PC-3 (cell line): ENCODE data around the gene ELK1. TPM values are rescaled to one million over a fixed set of nuclear protein-coding genes. Genes with fewer than 3 reads are reported as not detected.
A peak's percentile ranks its signal among the peaks of the same experiment; 100 is the strongest.

ENCODE experiments used
- ATAC-seq: fragments of 200-7000 bp; cut with Tn5 transposase; 2 replicates; pipeline ENCODE4 v1.9.1; 2020; ENCODE audit warnings: mild to moderate bottlenecking, moderate library complexity
- BruUV-seq: library from RNA; stranded (reverse); fragments of 400-500 nt; replicated peaks from 2 replicates; lab custom pipeline; 2021; lab: Mats Ljungman, UMichigan
- CTCF ChIA-PET: fragments of 300-600 bp; sonication (Branson Sonifier 250); formaldehyde crosslinking; loops from one replicate; lab custom pipeline; 2022; ENCODE audit warnings: antibody characterized with exemption; lab: Charles Lee
- POLR2A ChIA-PET: fragments of 300-600 bp; sonication (Branson Sonifier 250); formaldehyde crosslinking; loops from one replicate; lab custom pipeline; 2022; ENCODE audit warnings: antibody characterized with exemption; ENCODE audit not compliant: unreplicated experiment; lab: Charles Lee
- DNase-seq: peaks from one replicate; pipeline ENCODE4 v3.0.0-alpha.2; 2015
- H2AFZ ChIP-seq: fragments of 300-600 bp; sonication (generic); 2 replicates; pipeline ENCODE4 v1.6.0; 2016; ENCODE audit warnings: antibody characterized with exemption, low read length
- H3F3A ChIP-seq: fragments of 300-600 bp; sonication (generic); one replicate; pipeline ENCODE4 v1.6.0; 2017; ENCODE audit warnings: antibody characterized with exemption, low read length, control low read depth, mild to moderate bottlenecking; ENCODE audit not compliant: unreplicated experiment
- H3K27ac ChIP-seq: fragments of 300-600 bp; sonication (generic); 2 replicates; pipeline ENCODE4 v1.5.1; 2016; ENCODE audit warnings: mild to moderate bottlenecking, low read length
- H3K27me3 ChIP-seq: fragments of 300-600 bp; sonication (generic); 2 replicates; pipeline ENCODE4 v1.6.1; 2016; ENCODE audit warnings: low read length, mixed read lengths
- H3K36me3 ChIP-seq: fragments of 300-600 bp; sonication (generic); 2 replicates; pipeline ENCODE4 v1.6.1; 2016; ENCODE audit warnings: low read depth, mixed run types, low read length, mixed read lengths
- H3K4me1 ChIP-seq: fragments of 300-600 bp; sonication (generic); 2 replicates; pipeline ENCODE4 v1.5.1; 2016; ENCODE audit warnings: low read length; ENCODE audit not compliant: insufficient read depth
- H3K4me2 ChIP-seq: fragments of 300-600 bp; sonication (generic); 2 replicates; pipeline ENCODE4 v1.6.0; 2016; ENCODE audit warnings: low read length
- H3K4me3 ChIP-seq: fragments of 300-600 bp; sonication (generic); 2 replicates; pipeline ENCODE4 v1.5.1; 2016; ENCODE audit warnings: mild to moderate bottlenecking, low read length, mixed read lengths
- H3K79me2 ChIP-seq: fragments of 300-600 bp; sonication (generic); 2 replicates; pipeline ENCODE4 v1.6.1; 2017; ENCODE audit warnings: low read length, mixed read lengths
- H3K9ac ChIP-seq: fragments of 300-600 bp; sonication (generic); 2 replicates; pipeline ENCODE4 v1.6.0; 2016; ENCODE audit warnings: mild to moderate bottlenecking, low read length
- H3K9me2 ChIP-seq: fragments of 300-600 bp; sonication (generic); replicated peaks from 2 replicates; pipeline ENCODE4 v1.6.1; 2016; ENCODE audit warnings: mixed run types, low read length, mixed read lengths
- H3K9me3 ChIP-seq: fragments of 300-600 bp; sonication (generic); 2 replicates; pipeline ENCODE4 v1.6.1; 2016; ENCODE audit warnings: low read length, mixed read lengths
- H4K20me1 ChIP-seq: fragments of 300-600 bp; sonication (generic); 2 replicates; pipeline ENCODE4 v1.6.1; 2016; ENCODE audit warnings: low read length, mixed read lengths
- EZH2 ChIP-seq: fragments of 300-600 bp; sonication (generic); IDR thresholded peaks from one replicate; pipeline ENCODE4 v1.6.1; 2017; ENCODE audit warnings: antibody characterized with exemption, mild to moderate bottlenecking, low read length; ENCODE audit not compliant: unreplicated experiment
- EZH2phosphoT487 ChIP-seq: fragments of 300-600 bp; sonication (generic); IDR thresholded peaks from 2 replicates; pipeline ENCODE4 v1.6.1; 2018; ENCODE audit warnings: mild to moderate bottlenecking, antibody characterized with exemption, low read length, borderline replicate concordance
- intact Hi-C: fragments of 100-400 bp; cut with micrococcal nuclease; formaldehyde crosslinking; loops from 2 replicates; pipeline ENCODE4 v1.9.0; 2023
- total RNA-seq: library from RNA; depleted of rRNA; stranded (reverse); fragments of >200 nt; gene quantifications from 2 replicates; pipeline ENCODE4 v1.2.3, GENCODE V29; 2014
- TF ChIP-seq, protein P1 (sequence below): fragments of 300-600 bp; sonication (generic); conservative IDR thresholded peaks from 2 replicates; pipeline ENCODE4 v1.5.1; 2017; ENCODE audit warnings: antibody characterized with exemption, low read depth, mild to moderate bottlenecking, low read length

The ELK1 gene
- total RNA-seq, 1 experiment from 2014 or later: 59.0 TPM

DNA sequence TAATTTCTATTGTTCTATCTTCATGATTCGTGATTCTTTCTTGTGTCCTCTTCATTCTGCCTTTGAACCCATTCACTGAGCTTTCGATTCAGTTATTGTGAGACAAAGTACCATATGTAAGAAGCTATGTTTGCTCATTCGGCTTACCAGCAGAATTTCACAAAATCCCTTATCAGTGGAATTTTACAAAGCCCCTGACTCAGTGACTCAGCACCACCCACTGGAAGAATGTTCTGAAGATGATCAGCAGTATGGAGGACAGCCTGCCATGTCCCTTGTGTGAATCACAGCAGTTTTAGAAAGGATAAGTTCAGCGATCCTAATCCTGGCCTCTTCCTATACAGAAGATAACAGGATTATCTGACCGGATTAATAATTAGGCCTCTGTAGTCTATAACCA lies 14.4 kb upstream of the ELK1 start:
- no peak for ATAC-seq
- Histone ChIP-seq H3K4me3 (no peak overlapping the region), H3K4me2 (no peak overlapping the region), H3K27me3 (no peaks in the 10 kb centered on the region), H3K4me1 (peaks cover 9% of the 10 kb centered on the region), H2AFZ (no peak overlapping the region), H3F3A (no peaks in the 10 kb centered on the region), H3K9me3 (no peaks in the 10 kb centered on the region), H3K79me2 (no peaks in the 10 kb centered on the region), H4K20me1 (no peaks in the 10 kb centered on the region), H3K36me3 (no peaks in the 10 kb centered on the region), H3K27ac (no peak overlapping the region), H3K9ac (no peak overlapping the region), H3K9me2 (no peaks in the 10 kb centered on the region)
- DNase-seq: no peak
- ChIA-PET POLR2A (no interaction called here), CTCF (no interaction called here)
- BruUV-seq: no TSS peak
- intact Hi-C loops: no loop called here
- TF ChIP-seq EZH2phosphoT487 (no peak), EZH2 (no peak)
- TF ChIP-seq, protein P1, sequence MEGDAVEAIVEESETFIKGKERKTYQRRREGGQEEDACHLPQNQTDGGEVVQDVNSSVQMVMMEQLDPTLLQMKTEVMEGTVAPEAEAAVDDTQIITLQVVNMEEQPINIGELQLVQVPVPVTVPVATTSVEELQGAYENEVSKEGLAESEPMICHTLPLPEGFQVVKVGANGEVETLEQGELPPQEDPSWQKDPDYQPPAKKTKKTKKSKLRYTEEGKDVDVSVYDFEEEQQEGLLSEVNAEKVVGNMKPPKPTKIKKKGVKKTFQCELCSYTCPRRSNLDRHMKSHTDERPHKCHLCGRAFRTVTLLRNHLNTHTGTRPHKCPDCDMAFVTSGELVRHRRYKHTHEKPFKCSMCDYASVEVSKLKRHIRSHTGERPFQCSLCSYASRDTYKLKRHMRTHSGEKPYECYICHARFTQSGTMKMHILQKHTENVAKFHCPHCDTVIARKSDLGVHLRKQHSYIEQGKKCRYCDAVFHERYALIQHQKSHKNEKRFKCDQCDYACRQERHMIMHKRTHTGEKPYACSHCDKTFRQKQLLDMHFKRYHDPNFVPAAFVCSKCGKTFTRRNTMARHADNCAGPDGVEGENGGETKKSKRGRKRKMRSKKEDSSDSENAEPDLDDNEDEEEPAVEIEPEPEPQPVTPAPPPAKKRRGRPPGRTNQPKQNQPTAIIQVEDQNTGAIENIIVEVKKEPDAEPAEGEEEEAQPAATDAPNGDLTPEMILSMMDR: no peak

DNA sequence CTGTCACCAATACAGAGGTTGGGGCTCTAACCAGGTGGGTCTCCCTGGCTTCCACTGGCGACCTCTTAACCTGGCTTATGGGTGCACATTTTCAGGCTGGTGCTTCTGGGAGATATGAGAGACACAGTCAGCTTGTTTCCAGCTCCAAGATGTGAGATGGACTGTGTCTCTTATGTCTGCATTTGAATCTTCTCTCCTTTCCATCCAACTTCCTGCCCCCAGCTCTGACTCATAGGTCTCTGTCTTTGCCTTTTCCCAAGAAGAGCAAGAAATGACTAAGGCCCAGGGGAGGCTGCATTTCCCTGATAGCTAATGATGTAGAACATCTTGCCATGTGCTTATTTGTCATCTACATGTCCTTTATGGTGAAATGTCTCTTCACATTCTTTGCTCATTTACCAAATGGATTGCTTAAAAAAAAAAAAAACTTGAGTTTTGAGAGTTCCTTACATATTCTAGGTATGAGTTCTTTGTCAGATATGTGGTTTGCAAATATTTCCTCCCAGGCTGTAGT lies 11.8 kb upstream of the ELK1 start:
- no peaks in the 10 kb centered on the region for H4K20me1 ChIP-seq
- peaks cover 12% of the 10 kb centered on the region for H3K79me2 ChIP-seq
- H3K9me2 ChIP-seq: no peaks in the 10 kb centered on the region
- H3K4me3 ChIP-seq: no peak overlapping the region
- no peaks in the 10 kb centered on the region for H3K36me3 ChIP-seq
- 0 out of 2 replicates have a peak overlapping the region, but pooled peaks have one; percentile 10 for H3K4me2 ChIP-seq
- peaks cover 15% of the 10 kb centered on the region for H3K4me1 ChIP-seq
- H3K27me3 ChIP-seq: no peaks in the 10 kb centered on the region
- H3K9me3 ChIP-seq: no peaks in the 10 kb centered on the region
- CTCF ChIA-PET: no interaction called here
- no peak overlapping the region for H2AFZ ChIP-seq
- ATAC-seq (peak; percentile 8; the same call in 1 of the 2 replicates), DNase-seq (peak; percentile 63)
- BruUV-seq: no TSS peak
- intact Hi-C loops: no loop called here
- TF ChIP-seq, protein P1: no peak
- no peak for TF ChIP-seq EZH2
- TF ChIP-seq EZH2phosphoT487: no peak
- no peak overlapping the region for H3K9ac ChIP-seq
- H3K27ac ChIP-seq: 0 out of 2 replicates have a peak overlapping the region, but pooled peaks have one; percentile 9
- POLR2A ChIA-PET: no interaction called here
- no peaks in the 10 kb centered on the region for H3F3A ChIP-seq

DNA sequence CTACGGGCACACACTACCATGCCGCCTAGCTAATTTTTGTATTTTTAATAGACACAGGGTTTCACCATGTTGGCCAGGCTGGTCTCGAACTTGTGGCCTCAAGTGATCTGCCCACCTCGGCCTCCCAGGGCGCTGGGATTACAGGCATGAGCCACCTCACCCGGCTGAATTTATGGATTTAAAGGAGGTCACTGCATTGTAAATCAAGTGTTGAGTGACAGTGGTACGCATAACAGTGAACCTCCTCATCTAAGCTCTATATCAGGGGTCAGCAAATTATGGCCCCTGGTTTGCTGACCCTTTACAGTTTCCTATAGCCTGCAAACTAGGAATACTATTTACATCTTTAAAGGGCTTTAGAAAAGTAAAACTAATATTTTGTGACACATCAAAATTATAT lies 11.2 kb upstream of the ELK1 start:
- no peak overlapping the region for H2AFZ ChIP-seq
- intact Hi-C loops: no loop called here
- peaks cover 15% of the 10 kb centered on the region for H3K4me1 ChIP-seq
- no peaks in the 10 kb centered on the region for H3K9me2 ChIP-seq
- peaks cover 12% of the 10 kb centered on the region for H3K79me2 ChIP-seq
- no peak overlapping the region for H3K27ac ChIP-seq
- TF ChIP-seq, protein P1: no peak
- TF ChIP-seq EZH2 (no peak), EZH2phosphoT487 (no peak)
- H3K9me3 ChIP-seq: no peaks in the 10 kb centered on the region
- no peaks in the 10 kb centered on the region for H3F3A ChIP-seq
- no peak for ATAC-seq
- H3K9ac ChIP-seq: no peak overlapping the region
- no TSS peak for BruUV-seq
- no peak overlapping the region for H3K4me3 ChIP-seq
- peaks cover 6% of the 10 kb centered on the region; the same call in 1 of the 2 replicates for H3K36me3 ChIP-seq
- H4K20me1 ChIP-seq: no peaks in the 10 kb centered on the region
- ChIA-PET POLR2A (no interaction called here), CTCF (no interaction called here)
- no peaks in the 10 kb centered on the region for H3K27me3 ChIP-seq
- no peak overlapping the region for H3K4me2 ChIP-seq
- no peak for DNase-seq
